GM21447 (cell line): ENCODE data around the gene MACROD2.
"Not testable (repeated sequence)": the region's sequence is repeated elsewhere in the genome, so short reads cannot be mapped to it uniquely, and the experiment has no call there.

ENCODE experiments used
- ATAC-seq: cut with Tn5 transposase; IDR thresholded peaks from one replicate; pipeline ENCODE4 v1.9.1; 2021; ENCODE audit not compliant: unreplicated experiment

The MACROD2 gene

GRCh38 chr20:15179781-15180180 is 1184.5 kb downstream of the MACROD2 start:
- ATAC-seq: no peak

- ATAC-seq: no peak
Observed at GRCh38 chr20:15185322-15185721, 1190.0 kb downstream of the MACROD2 start.

- no peak for ATAC-seq
Observed at GRCh38 chr20:15185913-15186312, 1190.6 kb downstream of the MACROD2 start.

- ATAC-seq: no peak
Observed at GRCh38 chr20:15187612-15188011, 1192.3 kb downstream of the MACROD2 start.

GRCh38 chr20:15188415-15188814 is 1193.1 kb downstream of the MACROD2 start:
- no peak for ATAC-seq

- ATAC-seq: no peak
Observed at GRCh38 chr20:15191082-15191723, 1195.9 kb downstream of the MACROD2 start.

GRCh38 chr20:15195378-15195777 is 1200.1 kb downstream of the MACROD2 start:
- no peak for ATAC-seq

- ATAC-seq: no peak
Observed at GRCh38 chr20:15196547-15197255, 1201.4 kb downstream of the MACROD2 start.

- not testable (repeated sequence) for ATAC-seq
Observed at GRCh38 chr20:15198017-15198416, 1202.7 kb downstream of the MACROD2 start.

GRCh38 chr20:15199698-15200097 is 1204.4 kb downstream of the MACROD2 start:
- ATAC-seq: peak; percentile 35

- ATAC-seq: peak; percentile 76
Observed at GRCh38 chr20:15200147-15200565, 1204.8 kb downstream of the MACROD2 start.

GRCh38 chr20:15201602-15202001 is 1206.3 kb downstream of the MACROD2 start:
- ATAC-seq: no peak

- ATAC-seq: no peak
Observed at GRCh38 chr20:15204234-15204633, 1208.9 kb downstream of the MACROD2 start.

GRCh38 chr20:15205028-15205427 is 1209.7 kb downstream of the MACROD2 start:
- no peak for ATAC-seq

GRCh38 chr20:15205719-15206118 is 1210.4 kb downstream of the MACROD2 start:
- ATAC-seq: no peak

- no peak for ATAC-seq
Observed at GRCh38 chr20:15209537-15209936, 1214.2 kb downstream of the MACROD2 start.

- no peak for ATAC-seq
Observed at GRCh38 chr20:15214051-15214450, 1218.7 kb downstream of the MACROD2 start.

- no peak for ATAC-seq
Observed at GRCh38 chr20:15220009-15220656, 1224.8 kb downstream of the MACROD2 start.

GRCh38 chr20:15220778-15221565 is 1225.7 kb downstream of the MACROD2 start:
- ATAC-seq: no peak

- ATAC-seq: no peak
Observed at GRCh38 chr20:15222502-15223330, 1227.4 kb downstream of the MACROD2 start.
